GM21515 (cell line): ENCODE measurements around the gene POU6F2.

Experiments
- ATAC-seq: cut with Tn5 transposase; IDR thresholded peaks from one replicate; pipeline ENCODE4 v1.9.1; 2021; ENCODE audit not compliant: unreplicated experiment

Gene POU6F2

GRCh38 chr7:39488467-39489393 lies 511.0 kb downstream of the POU6F2 start:
- ATAC-seq, result no peak

- ATAC-seq, result no peak
Measured at GRCh38 chr7:39490296-39490695, 512.6 kb downstream of the POU6F2 start.

GRCh38 chr7:39493934-39494333 lies 516.2 kb downstream of the POU6F2 start:
- ATAC-seq, result no peak

GRCh38 chr7:39501358-39501757 lies 523.6 kb downstream of the POU6F2 start:
- ATAC-seq, result no peak

GRCh38 chr7:39504963-39505362 lies 527.3 kb downstream of the POU6F2 start:
- ATAC-seq, result no peak

GRCh38 chr7:39507866-39508551 lies 530.3 kb downstream of the POU6F2 start:
- ATAC-seq, result no peak

GRCh38 chr7:39509436-39509835 lies 531.7 kb downstream of the POU6F2 start:
- ATAC-seq, result no peak

GRCh38 chr7:39509912-39510311 lies 532.2 kb downstream of the POU6F2 start:
- no peak for ATAC-seq

GRCh38 chr7:39510864-39511354 lies 533.2 kb downstream of the POU6F2 start:
- no peak for ATAC-seq

GRCh38 chr7:39515534-39516228 lies 538.0 kb downstream of the POU6F2 start:
- ATAC-seq, result no peak

GRCh38 chr7:39516498-39516897 lies 538.8 kb downstream of the POU6F2 start:
- ATAC-seq, result no peak

- ATAC-seq, result no peak
Measured at GRCh38 chr7:39517240-39517639, 539.5 kb downstream of the POU6F2 start.
